Measurements from ENCODE around the gene FGF12.

The FGF12 gene

GRCh38 chr3:192188218-192188835 lies 539.0 kb downstream of the FGF12 start:
- no peak for DNase-seq (ENCODE audit: low read depth, low spot score)

- no peak for DNase-seq (ENCODE audit: low read depth, low spot score)
Measured at GRCh38 chr3:192187485-192188051, 539.8 kb downstream of the FGF12 start.

- DNase-seq (ENCODE audit: low read depth, low spot score) = no peak
Measured at GRCh38 chr3:192186498-192186897, 540.8 kb downstream of the FGF12 start.

- DNase-seq (ENCODE audit: low read depth, low spot score) = no peak
Measured at GRCh38 chr3:192186045-192186444, 541.3 kb downstream of the FGF12 start.

GRCh38 chr3:192183109-192183508 lies 544.2 kb downstream of the FGF12 start:
- no peak for DNase-seq (ENCODE audit: low read depth, low spot score)

- no peak for DNase-seq (ENCODE audit: low read depth, low spot score)
Measured at GRCh38 chr3:192181151-192181550, 546.2 kb downstream of the FGF12 start.

GRCh38 chr3:192177383-192177782 lies 550.0 kb downstream of the FGF12 start:
- DNase-seq (ENCODE audit: low read depth, low spot score) = no peak

GRCh38 chr3:192174283-192174682 lies 553.1 kb downstream of the FGF12 start:
- no peak for DNase-seq (ENCODE audit: low read depth, low spot score)

- no peak for DNase-seq (ENCODE audit: low read depth, low spot score)
Measured at GRCh38 chr3:192171213-192171612, 556.1 kb downstream of the FGF12 start.

- DNase-seq (ENCODE audit: low read depth, low spot score) = no peak
Measured at GRCh38 chr3:192170659-192171058, 556.7 kb downstream of the FGF12 start.

GRCh38 chr3:192170031-192170430 lies 557.3 kb downstream of the FGF12 start:
- no peak for DNase-seq (ENCODE audit: low read depth, low spot score)

- no peak for DNase-seq (ENCODE audit: low read depth, low spot score)
Measured at GRCh38 chr3:192169332-192169915, 557.9 kb downstream of the FGF12 start.

- no peak for DNase-seq (ENCODE audit: low read depth, low spot score)
Measured at GRCh38 chr3:192168202-192168601, 559.1 kb downstream of the FGF12 start.

- DNase-seq (ENCODE audit: low read depth, low spot score) = no peak
Measured at GRCh38 chr3:192165552-192165951, 561.8 kb downstream of the FGF12 start.

GRCh38 chr3:192161661-192162060 lies 565.7 kb downstream of the FGF12 start:
- no peak for DNase-seq (ENCODE audit: low read depth, low spot score)

GRCh38 chr3:192156382-192156781 lies 571.0 kb downstream of the FGF12 start:
- no peak for DNase-seq (ENCODE audit: low read depth, low spot score)

GRCh38 chr3:192155194-192155593 lies 572.1 kb downstream of the FGF12 start:
- DNase-seq (ENCODE audit: low read depth, low spot score) = no peak

GRCh38 chr3:192133271-192133670 lies 594.1 kb downstream of the FGF12 start:
- no peak for DNase-seq (ENCODE audit: low read depth, low spot score)

- no peak for DNase-seq (ENCODE audit: low read depth, low spot score)
Measured at GRCh38 chr3:192130534-192131132, 596.7 kb downstream of the FGF12 start.

- no peak for DNase-seq (ENCODE audit: low read depth, low spot score)
Measured at GRCh38 chr3:192129586-192129985, 597.8 kb downstream of the FGF12 start.

- DNase-seq (ENCODE audit: low read depth, low spot score) = no peak
Measured at GRCh38 chr3:192128922-192129321, 598.4 kb downstream of the FGF12 start.

- no peak for DNase-seq (ENCODE audit: low read depth, low spot score)
Measured at GRCh38 chr3:192128060-192128459, 599.3 kb downstream of the FGF12 start.
